DND-41 (cell line): ENCODE data around the gene BCL2L1.

Source experiments
- CTCF ChIP-seq: IDR thresholded peaks from 2 replicates; pipeline ENCODE4 v1.5.1; 2012; ENCODE audit warnings: borderline replicate concordance, low read length, moderate library complexity, mild to moderate bottlenecking; ENCODE audit not compliant: poor library complexity, severe bottlenecking; ENCODE audit errors: extremely low read depth
- EZH2 ChIP-seq: IDR thresholded peaks from 3 replicates; pipeline ENCODE4 v1.6.1; 2012; ENCODE audit warnings: borderline replicate concordance, low read depth, mild to moderate bottlenecking, moderate library complexity, low read length, inconsistent platforms; ENCODE audit not compliant: severe bottlenecking

DNA sequence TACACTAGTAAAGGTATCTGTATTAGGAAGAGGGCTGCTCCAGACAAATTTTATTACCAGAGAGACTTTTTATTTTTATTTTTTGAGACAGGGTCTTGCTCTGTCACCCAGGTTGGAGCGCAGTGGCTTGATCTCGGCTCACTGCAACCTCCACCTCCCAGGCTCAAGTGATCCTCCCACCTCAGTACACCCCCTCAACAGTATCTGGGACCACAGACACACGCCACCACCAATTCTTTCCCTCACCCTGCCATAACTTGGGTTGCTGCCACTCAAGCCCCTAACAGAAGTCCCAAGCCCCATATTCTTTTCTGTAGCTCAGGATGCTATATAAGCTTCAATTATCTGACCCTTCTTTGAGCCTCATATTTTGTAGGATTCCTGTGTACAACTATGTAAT, 6.9 kb downstream of the BCL2L1 start:
- TF ChIP-seq CTCF (no peak), EZH2 (no peak)
